ENCODE results near the gene AKAP8L.

DNA sequence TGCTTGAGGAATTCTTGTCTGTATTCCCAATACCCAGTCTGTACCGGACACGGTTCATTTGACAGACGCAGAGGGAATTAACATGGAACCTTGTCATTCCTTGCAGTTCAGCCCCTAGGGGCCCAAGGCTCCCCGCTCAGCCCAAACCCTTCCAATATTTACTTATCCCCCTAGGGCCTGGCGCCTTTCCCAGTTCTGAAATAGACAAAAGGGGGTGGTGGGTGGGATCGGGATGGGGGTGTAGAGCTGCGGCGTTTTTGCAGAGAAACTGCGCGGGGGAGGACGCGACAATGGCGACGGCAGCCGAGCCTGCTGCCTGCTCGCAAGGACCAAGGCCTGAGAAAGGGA, 583 bp downstream of the AKAP8L start:
- TF ChIP-seq, protein P1, sequence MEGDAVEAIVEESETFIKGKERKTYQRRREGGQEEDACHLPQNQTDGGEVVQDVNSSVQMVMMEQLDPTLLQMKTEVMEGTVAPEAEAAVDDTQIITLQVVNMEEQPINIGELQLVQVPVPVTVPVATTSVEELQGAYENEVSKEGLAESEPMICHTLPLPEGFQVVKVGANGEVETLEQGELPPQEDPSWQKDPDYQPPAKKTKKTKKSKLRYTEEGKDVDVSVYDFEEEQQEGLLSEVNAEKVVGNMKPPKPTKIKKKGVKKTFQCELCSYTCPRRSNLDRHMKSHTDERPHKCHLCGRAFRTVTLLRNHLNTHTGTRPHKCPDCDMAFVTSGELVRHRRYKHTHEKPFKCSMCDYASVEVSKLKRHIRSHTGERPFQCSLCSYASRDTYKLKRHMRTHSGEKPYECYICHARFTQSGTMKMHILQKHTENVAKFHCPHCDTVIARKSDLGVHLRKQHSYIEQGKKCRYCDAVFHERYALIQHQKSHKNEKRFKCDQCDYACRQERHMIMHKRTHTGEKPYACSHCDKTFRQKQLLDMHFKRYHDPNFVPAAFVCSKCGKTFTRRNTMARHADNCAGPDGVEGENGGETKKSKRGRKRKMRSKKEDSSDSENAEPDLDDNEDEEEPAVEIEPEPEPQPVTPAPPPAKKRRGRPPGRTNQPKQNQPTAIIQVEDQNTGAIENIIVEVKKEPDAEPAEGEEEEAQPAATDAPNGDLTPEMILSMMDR (IDR thresholded peaks at IDR 0.05; ENCODE audit: poor library complexity): no peak
- no peak for TF ChIP-seq EZH2 (IDR thresholded peaks at IDR 0.05; ENCODE audit: borderline replicate concordance)
- TF ChIP-seq EZH2phosphoT487 (IDR thresholded peaks at IDR 0.05; ENCODE audit: low read depth, severe bottlenecking, unreplicated experiment): no peak

All from hepatocyte (in vitro differentiated cells).